HepG2 (cell line): ENCODE measurements around the gene LZTS2. TPM values are rescaled to one million over a fixed set of nuclear protein-coding genes. Genes with fewer than 3 reads are reported as not detected.

ENCODE experiments used
- ARNT2 ChIP-seq: sonication (generic); formaldehyde crosslinking; IDR thresholded peaks from 2 replicates; pipeline ENCODE4 v1.8.0; 2022; ENCODE audit warnings: mild to moderate bottlenecking, low read depth, missing genetic modification reagents, moderate library complexity
- CCDC6 ChIP-seq: sonication (generic); formaldehyde crosslinking; IDR thresholded peaks from 2 replicates; pipeline ENCODE4 v1.8.1; 2022; ENCODE audit warnings: mild to moderate bottlenecking, missing genetic modification reagents, moderate library complexity
- CEBPG ChIP-seq: IDR thresholded peaks from 2 replicates; pipeline ENCODE4 v1.6.1; 2016
- ELF3 ChIP-seq: IDR thresholded peaks from 2 replicates; pipeline ENCODE4 v1.6.1; 2016; ENCODE audit warnings: missing genetic modification reagents, missing compliant biosample characterization
- FOXJ3 ChIP-seq: sonication (generic); formaldehyde crosslinking; IDR thresholded peaks from 2 replicates; pipeline ENCODE4 v1.4.0; 2020; ENCODE audit warnings: missing genetic modification reagents, mild to moderate bottlenecking, borderline replicate concordance
- GMEB1 ChIP-seq: sonication (generic); formaldehyde crosslinking; IDR thresholded peaks from 2 replicates; pipeline ENCODE4 v1.5.1; 2020; ENCODE audit warnings: missing genetic modification reagents, mild to moderate bottlenecking, borderline replicate concordance
- MAFF ChIP-seq: IDR thresholded peaks from 2 replicates; pipeline ENCODE4 v1.6.1; 2011; ENCODE audit warnings: low read depth, low read length, improper control_type of control experiment
- NFKBIZ ChIP-seq: IDR thresholded peaks from 2 replicates; pipeline ENCODE4 v1.6.1; 2018; ENCODE audit warnings: missing genetic modification reagents, missing compliant biosample characterization
- PITX1 ChIP-seq: sonication (generic); formaldehyde crosslinking; IDR thresholded peaks from 2 replicates; pipeline ENCODE4 v1.5.1; 2020; ENCODE audit warnings: mild to moderate bottlenecking, missing genetic modification reagents
- RBM39 ChIP-seq: fragments of 200-400 bp; formaldehyde crosslinking; IDR thresholded peaks from one replicate; pipeline ENCODE4 v1.6.1; 2018; ENCODE audit warnings: antibody characterized with exemption, mild to moderate bottlenecking, low read depth, low read length; ENCODE audit not compliant: poor library complexity, severe bottlenecking
- TAF1 ChIP-seq: sonication (generic); formaldehyde crosslinking; IDR thresholded peaks from 2 replicates; pipeline ENCODE4 v1.4.0; 2020; ENCODE audit warnings: missing genetic modification reagents
- ZBTB33 ChIP-seq: sonication (generic); formaldehyde crosslinking; IDR thresholded peaks from 2 replicates; pipeline ENCODE4 v1.4.0; 2020; ENCODE audit warnings: missing genetic modification reagents
- ZEB1 ChIP-seq: IDR thresholded peaks from 2 replicates; pipeline ENCODE4 v1.6.1; 2012; ENCODE audit warnings: mild to moderate bottlenecking, low read depth, inconsistent platforms; ENCODE audit not compliant: insufficient replicate concordance
- ZNF30 ChIP-seq: sonication (generic); formaldehyde crosslinking; IDR thresholded peaks from 2 replicates; pipeline ENCODE4 v1.5.0; 2020; ENCODE audit warnings: mild to moderate bottlenecking, missing genetic modification reagents
- ZNF510 ChIP-seq: sonication (generic); formaldehyde crosslinking; IDR thresholded peaks from 2 replicates; pipeline ENCODE4 v1.4.0; 2020; ENCODE audit warnings: low read depth, mild to moderate bottlenecking, missing genetic modification reagents
- ZSCAN30 ChIP-seq: sonication (generic); formaldehyde crosslinking; IDR thresholded peaks from 2 replicates; pipeline ENCODE4 v1.5.0; 2020; ENCODE audit warnings: mild to moderate bottlenecking, missing genetic modification reagents
- polyA plus RNA-seq, 8 experiments: library from polyadenylated mRNA; depleted of rRNA in 3 of 8; stranded (reverse) in 7 of 8; unstranded in 1 of 8; fragments of >200 nt; fragmentation: Illumina TruSeq in 4 of 8; extraction: Trizol in 4 of 8; gene quantifications; 2 replicates each; pipeline versions ENCODE4 v1.2.1 to v1.2.3, GENCODE V29; 2011 to 2016; ENCODE audit warnings: low read depth in 4 of 8, missing spikeins in 1 of 8, mixed read lengths in 1 of 8; ENCODE audit not compliant: insufficient read depth in 1 of 8
- total RNA-seq, 5 experiments: library from RNA; depleted of rRNA; stranded (reverse); fragments of >200 nt; fragmentation: Illumina TruSeq; extraction: Trizol; gene quantifications; 2 replicates each; pipeline ENCODE4 v1.2.3, GENCODE V29; 2016; ENCODE audit warnings: low read depth in 1 of 5
- TF ChIP-seq, protein P1 (sequence below): IDR thresholded peaks from 2 replicates; pipeline ENCODE4 v1.4.0; 2020; ENCODE audit warnings: mild to moderate bottlenecking, missing genetic modification reagents
- TF ChIP-seq, protein P2 (sequence below): sonication (generic); formaldehyde crosslinking; IDR thresholded peaks from 2 replicates; pipeline ENCODE4; 2020; ENCODE audit warnings: missing genetic modification reagents, mild to moderate bottlenecking, borderline replicate concordance

LZTS2 gene
- total and polyA plus RNA-seq, 2 of the 13 experiments (the other 11 are each of a cell fraction or from before 2014, with no cell fraction given) = 43.6 to 65.6 TPM

- TF ChIP-seq ZBTB33 (CRISPR knock-in tag) (no peak; the same call in 1 of the 2 replicates), TAF1 (peak; percentile 52; the same call in 1 of the 2 replicates), RBM39 (no peak), CEBPG (CRISPR knock-in tag) (no peak), ZNF30 (CRISPR knock-in tag) (no peak), ZEB1 (no peak), GMEB1 (CRISPR knock-in tag) (peak; percentile 69; the same call in 1 of the 2 replicates), ZNF510 (CRISPR knock-in tag) (no peak; the same call in 1 of the 2 replicates), PITX1 (CRISPR knock-in tag) (peak; percentile 15; the same call in 1 of the 2 replicates), CCDC6 (CRISPR knock-in tag) (peak; percentile 45; the same call in 1 of the 2 replicates), NFKBIZ (CRISPR knock-in tag) (no peak; the same call in 1 of the 2 replicates), ELF3 (CRISPR knock-in tag) (peak; percentile 40; the same call in 1 of the 2 replicates), ARNT2 (CRISPR knock-in tag) (no peak), ZSCAN30 (CRISPR knock-in tag) (no peak), FOXJ3 (CRISPR knock-in tag) (0 out of 2 replicates have a peak, but pooled peaks have one; percentile 28), MAFF (no peak)
- TF ChIP-seq, protein P1, sequence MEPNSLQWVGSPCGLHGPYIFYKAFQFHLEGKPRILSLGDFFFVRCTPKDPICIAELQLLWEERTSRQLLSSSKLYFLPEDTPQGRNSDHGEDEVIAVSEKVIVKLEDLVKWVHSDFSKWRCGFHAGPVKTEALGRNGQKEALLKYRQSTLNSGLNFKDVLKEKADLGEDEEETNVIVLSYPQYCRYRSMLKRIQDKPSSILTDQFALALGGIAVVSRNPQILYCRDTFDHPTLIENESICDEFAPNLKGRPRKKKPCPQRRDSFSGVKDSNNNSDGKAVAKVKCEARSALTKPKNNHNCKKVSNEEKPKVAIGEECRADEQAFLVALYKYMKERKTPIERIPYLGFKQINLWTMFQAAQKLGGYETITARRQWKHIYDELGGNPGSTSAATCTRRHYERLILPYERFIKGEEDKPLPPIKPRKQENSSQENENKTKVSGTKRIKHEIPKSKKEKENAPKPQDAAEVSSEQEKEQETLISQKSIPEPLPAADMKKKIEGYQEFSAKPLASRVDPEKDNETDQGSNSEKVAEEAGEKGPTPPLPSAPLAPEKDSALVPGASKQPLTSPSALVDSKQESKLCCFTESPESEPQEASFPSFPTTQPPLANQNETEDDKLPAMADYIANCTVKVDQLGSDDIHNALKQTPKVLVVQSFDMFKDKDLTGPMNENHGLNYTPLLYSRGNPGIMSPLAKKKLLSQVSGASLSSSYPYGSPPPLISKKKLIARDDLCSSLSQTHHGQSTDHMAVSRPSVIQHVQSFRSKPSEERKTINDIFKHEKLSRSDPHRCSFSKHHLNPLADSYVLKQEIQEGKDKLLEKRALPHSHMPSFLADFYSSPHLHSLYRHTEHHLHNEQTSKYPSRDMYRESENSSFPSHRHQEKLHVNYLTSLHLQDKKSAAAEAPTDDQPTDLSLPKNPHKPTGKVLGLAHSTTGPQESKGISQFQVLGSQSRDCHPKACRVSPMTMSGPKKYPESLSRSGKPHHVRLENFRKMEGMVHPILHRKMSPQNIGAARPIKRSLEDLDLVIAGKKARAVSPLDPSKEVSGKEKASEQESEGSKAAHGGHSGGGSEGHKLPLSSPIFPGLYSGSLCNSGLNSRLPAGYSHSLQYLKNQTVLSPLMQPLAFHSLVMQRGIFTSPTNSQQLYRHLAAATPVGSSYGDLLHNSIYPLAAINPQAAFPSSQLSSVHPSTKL = peak; percentile 21; the same call in 1 of the 2 replicates
- TF ChIP-seq, protein P2, sequence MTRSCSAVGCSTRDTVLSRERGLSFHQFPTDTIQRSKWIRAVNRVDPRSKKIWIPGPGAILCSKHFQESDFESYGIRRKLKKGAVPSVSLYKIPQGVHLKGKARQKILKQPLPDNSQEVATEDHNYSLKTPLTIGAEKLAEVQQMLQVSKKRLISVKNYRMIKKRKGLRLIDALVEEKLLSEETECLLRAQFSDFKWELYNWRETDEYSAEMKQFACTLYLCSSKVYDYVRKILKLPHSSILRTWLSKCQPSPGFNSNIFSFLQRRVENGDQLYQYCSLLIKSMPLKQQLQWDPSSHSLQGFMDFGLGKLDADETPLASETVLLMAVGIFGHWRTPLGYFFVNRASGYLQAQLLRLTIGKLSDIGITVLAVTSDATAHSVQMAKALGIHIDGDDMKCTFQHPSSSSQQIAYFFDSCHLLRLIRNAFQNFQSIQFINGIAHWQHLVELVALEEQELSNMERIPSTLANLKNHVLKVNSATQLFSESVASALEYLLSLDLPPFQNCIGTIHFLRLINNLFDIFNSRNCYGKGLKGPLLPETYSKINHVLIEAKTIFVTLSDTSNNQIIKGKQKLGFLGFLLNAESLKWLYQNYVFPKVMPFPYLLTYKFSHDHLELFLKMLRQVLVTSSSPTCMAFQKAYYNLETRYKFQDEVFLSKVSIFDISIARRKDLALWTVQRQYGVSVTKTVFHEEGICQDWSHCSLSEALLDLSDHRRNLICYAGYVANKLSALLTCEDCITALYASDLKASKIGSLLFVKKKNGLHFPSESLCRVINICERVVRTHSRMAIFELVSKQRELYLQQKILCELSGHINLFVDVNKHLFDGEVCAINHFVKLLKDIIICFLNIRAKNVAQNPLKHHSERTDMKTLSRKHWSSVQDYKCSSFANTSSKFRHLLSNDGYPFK (CRISPR knock-in tag) = peak; percentile 55; the same call in 1 of the 2 replicates
Measured at GRCh38 chr10:100997360-100998182, 2.0 kb upstream of the LZTS2 start (continued).
